Effector CD8-positive, alpha-beta T cell (primary cell): ENCODE measurements around the gene TBL1XR1.
"Not testable (repeated sequence)": the region's sequence is repeated elsewhere in the genome, so short reads cannot be mapped to it uniquely, and the experiment has no call there.

Source experiments
- DNase-seq: peaks from one replicate; lab custom pipeline; 2025; lab: John Stamatoyannopoulos, UW

The TBL1XR1 gene

GRCh38 chr3:177141899-177142646 is 55.2 kb downstream of the TBL1XR1 start:
- DNase-seq = no peak

DNA sequence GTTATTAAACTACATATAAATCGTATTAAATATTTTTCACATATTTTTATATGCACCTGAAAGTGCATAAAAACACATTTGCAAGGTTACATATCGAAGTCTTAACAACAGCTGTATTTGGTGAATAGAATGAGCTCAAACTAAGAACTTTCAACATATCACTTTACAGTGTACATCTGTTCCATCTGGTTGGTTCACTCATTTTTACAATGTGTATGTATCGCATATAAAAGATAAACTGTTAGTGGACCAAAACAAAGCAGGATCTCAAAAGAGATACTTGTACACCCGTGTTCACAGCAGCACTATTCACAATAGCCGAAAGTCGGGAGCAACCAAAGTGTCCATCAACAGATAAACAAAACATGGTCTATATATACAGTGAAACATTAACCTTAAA is 55.8 kb downstream of the TBL1XR1 start:
- no peak for DNase-seq

DNA sequence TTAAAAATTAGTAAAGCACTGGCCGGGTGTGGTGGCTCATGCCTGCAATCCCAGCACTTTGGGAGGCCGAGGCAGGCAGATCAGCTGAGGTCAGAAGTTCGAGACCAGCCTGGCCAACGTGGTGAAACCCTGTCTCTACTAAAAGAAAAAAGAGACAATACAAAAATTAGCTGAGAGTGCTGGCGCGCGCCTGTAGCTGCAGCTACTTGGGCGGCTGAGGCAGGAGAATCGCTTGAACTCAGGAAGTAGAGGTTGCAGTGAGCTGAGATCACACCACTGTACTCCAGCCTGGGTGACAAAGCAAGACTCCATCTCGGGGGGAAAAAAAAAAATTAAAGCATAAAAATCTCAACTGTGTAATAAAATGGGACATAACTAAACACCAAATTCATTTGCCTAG is 58.1 kb downstream of the TBL1XR1 start:
- DNase-seq = not testable (repeated sequence)

DNA sequence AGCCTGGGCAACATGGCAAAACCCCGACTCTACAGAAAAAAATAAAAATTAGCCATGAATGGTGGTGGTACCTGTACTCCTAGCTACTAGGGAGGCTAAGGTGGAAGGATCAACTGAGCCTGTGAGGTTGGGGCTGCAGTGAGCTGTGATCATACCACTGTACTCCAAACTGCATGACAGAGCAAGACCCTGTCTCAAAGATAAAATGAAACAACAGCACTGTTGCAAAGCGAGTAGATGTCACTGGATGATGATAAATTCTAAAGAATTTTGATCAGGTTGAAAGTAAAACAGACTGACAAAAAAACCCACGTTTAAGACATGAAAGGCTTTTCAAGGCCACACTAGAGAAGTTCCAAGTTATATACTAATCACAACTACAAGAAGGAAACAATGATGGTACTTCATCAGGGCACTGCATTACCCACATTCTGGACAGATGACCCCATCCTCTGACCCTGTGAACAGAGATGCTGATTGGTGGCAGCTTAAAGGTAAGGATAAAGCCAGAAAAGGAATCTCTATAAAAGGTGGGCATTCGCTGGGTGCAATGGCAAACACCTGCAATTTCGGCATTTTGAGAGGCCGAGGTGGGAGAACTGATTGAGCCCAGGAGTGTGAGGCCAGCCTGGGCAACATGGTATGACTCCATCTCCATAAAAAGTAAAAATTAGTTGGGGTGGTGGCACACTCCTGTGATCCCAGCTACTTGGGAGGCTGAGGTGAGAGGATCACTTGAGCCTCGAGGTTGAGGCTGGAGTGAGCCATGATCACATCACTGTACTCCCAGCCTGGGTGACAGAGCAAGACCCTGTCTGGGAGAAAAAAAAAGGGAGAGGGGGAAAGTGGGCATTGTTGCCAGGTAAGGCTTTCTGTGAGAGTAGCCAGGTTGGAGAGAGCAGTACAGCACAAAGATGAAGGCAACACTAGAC is 59.2 kb downstream of the TBL1XR1 start:
- DNase-seq = no peak

GRCh38 chr3:177136741-177137140 is 60.5 kb downstream of the TBL1XR1 start:
- DNase-seq = no peak

- DNase-seq = no peak
These were observed 61.3 kb downstream of the TBL1XR1 start for GRCh38 chr3:177135841-177136492.

- no peak for DNase-seq
These were observed 62.5 kb downstream of the TBL1XR1 start for GRCh38 chr3:177134816-177135210.

DNA sequence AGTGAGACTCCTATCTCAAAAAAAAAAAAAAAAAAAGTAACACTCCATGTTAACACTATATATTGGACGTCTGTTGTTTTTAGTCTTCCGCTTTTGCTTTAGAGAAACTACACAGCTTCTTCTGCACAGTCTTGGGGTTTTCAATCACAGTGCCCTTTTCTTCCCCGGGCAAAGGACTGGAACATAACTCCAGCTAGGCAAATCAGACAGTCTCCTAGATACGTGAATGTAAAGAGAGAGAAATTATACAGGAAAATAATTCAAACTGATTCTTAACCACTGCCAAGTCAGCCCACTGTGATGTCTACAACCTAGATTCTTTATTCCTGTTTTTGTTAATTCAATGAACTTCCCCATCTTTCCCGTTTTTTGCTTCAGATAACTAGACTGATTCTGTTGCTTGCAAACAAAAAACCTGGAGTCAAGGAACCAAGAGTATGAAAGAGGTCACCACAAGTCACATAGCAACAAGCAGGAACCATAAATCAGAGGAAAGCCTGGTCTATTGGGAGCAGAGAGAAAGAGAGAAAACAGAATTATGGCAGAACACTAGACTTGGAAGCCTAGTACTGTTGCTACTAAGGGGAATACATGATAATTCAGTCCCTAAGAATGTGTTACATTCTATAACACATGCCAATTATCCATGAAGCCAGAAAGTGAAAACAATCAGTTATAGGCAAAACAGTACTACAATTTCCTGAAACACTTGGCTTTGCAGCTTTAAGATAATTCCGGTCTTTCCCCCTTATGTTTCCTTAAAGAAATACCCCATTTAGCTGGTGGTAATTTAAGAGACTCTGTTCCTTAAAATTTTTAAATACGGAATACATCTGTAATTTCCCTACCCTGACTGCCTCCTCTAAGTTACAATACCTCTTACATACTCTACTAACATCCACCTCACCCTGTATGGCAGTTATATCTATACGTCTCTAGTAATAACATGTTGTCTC is 63.1 kb downstream of the TBL1XR1 start:
- DNase-seq = no peak

- no peak for DNase-seq
These were observed 65.2 kb downstream of the TBL1XR1 start for GRCh38 chr3:177131927-177132636.

DNA sequence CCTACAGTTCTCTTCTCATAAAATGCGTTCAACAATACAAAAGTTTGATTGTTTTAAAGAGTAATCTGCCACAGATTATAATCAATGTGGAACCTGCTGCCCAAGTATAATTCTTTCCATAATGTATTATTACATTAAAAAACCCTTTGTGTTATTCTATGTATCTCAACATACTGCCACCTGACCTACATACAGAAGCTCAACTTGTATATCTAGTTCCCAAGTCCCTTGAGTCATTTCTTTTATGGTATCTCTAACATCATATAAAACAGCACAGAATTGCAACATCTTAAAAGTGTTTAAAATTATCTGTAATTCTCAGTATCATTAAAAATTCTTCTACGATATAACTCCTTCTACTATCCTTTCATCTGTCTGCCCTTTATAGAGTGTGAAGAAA is 70.3 kb downstream of the TBL1XR1 start:
- DNase-seq = no peak

DNA sequence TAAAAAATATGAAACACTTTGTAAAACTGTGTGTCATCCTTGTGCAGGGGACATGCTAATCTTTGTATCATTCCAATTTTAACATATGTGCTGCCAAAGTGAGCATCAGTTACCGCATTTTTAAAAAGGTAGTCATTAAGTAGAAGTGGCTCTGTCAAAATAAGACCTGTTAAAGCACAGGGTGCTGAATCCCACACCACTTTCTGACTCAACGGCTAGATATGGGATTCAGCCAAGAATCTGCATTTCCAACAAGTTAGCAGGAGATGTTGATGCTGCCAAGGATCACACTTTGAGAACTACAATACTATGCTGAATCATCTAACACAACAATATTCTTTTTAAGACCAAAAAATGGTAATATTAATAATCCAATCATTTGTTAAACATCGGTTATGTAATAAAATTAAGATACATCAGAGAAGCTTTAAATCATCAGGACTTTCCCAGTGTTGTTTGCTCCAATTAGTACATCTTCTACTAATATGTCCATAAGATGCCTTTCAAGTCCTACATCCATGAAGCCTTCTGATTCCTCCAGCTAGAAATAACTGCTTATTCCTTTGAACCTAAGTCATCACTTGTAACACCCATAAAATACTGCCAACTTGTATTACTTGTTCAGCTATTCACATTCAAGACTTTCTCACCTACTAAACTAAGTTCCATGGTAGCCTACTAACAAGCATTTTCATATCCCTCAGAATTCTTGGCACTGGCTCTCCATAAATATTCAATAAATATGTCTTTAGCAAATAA is 71.1 kb downstream of the TBL1XR1 start:
- no peak for DNase-seq

DNA sequence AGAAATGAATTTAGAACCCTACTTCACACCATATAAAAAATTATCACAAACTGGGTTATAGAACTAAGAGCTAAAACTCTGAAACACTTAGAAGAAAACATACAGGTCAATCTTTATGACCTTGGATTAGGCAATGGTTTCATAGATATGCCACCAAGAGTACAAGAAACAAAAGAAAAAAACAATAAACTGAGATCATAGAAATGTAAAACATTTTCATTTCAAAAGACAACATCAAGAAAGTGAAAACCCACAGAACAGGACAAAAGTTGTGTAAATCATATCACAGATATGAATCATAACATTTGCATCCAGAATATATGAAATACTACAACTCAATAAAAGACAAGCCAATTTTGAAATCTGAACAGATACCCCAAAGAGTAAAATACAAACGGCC is 72.4 kb downstream of the TBL1XR1 start:
- DNase-seq = no peak

DNA sequence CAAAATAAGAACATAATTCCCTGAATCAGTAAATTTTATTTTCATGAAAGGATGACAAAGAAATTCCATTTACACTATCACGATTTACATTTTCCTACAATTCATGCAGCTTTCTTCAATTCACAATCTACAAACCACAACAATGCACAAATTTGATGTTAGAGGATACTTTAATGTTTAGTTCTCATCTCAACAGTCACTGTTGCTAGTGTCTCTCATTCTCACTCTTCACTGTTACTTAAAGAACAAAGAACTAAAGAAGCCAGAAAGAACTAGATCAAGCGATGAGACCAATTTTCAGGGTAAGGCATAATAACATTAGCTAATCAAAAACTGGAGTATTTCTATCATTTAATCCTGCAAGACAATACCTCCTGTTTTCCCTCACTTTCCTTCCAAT is 73.5 kb downstream of the TBL1XR1 start:
- no peak for DNase-seq

DNA sequence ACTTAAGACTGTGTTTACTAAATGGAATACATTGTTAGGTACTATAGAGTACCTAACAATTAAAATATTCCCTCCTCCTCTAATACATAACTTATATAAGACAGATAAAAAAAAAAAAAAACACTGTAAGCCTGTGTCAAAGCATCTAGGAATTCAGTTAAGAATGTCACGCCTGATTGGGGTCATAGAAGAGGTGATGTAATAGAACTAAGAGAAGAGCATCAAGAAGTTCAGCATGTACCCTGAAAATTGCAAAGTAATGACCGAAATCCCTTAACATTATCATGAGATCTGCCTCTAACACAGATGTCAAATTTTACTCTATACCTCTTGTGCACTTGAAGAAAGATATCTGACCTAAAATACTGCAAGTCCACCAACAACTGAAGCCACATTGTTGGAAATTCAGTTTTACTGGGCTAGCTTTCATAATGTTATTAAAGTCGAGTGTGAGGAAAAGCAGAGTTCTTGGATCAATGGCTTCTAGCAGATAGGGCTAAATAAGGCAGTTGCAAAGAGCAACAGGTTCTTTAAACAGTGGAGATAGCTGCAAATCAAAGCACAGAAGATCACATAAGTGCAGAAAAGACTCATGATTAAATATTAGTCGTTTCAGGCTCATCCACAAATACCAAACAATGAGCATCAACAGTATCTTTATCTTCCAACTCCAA is 75.0 kb downstream of the TBL1XR1 start:
- no peak for DNase-seq

- DNase-seq = no peak
These were observed 77.5 kb downstream of the TBL1XR1 start for GRCh38 chr3:177119829-177120228.

DNA sequence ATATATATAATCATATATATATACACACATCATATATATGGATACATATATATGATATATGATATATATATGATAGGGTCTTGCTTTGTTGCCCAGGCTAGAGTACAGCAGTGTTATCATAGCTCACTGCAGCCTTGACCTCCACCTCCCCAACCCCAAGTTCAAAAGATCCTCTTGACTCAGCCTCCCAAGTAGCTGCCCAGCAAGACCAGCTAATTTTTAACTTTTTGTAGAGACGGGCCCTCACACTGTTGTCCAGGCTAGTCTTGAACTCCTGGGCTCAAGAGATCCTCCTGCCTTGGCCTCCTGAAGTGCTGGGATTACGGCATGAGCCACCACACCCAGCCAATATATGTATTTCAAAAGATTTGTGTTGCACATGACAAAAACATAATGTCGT is 83.0 kb downstream of the TBL1XR1 start:
- no peak for DNase-seq

DNA sequence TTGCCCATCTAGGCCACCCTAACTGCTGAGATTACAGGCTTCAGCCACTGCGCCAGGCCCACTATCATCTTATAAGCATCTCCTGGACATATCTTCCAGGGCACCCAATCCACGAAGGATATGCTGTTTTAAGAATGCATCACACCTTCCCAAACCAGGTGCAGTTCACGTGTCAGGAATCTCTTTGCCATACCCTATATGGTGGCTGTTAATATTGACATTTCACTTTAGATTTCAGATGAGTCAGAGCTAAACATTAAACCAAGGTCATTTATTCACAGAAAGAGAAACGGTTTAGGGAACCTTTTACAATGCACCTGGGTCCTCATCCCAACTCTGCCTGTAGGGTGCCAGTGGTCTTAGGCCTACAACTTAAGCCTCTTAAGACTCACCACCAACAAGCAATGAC is 85.7 kb downstream of the TBL1XR1 start:
- no peak for DNase-seq

GRCh38 chr3:177110895-177111294 is 86.4 kb downstream of the TBL1XR1 start:
- DNase-seq = no peak

GRCh38 chr3:177110386-177110785 is 86.9 kb downstream of the TBL1XR1 start:
- no peak for DNase-seq
